H9 (cell line): ENCODE results near the gene GPR137. TPM values are rescaled to one million over a fixed set of nuclear protein-coding genes. Genes with fewer than 3 reads are reported as not detected.

Experiments
- DNase-seq: peaks from one replicate; pipeline ENCODE4 v3.0.0-alpha.2; 2017
- H2AFZ ChIP-seq: one replicate; pipeline ENCODE4 v1.6.1; 2013; ENCODE audit warnings: mild to moderate bottlenecking, low read length, control low read depth, moderate library complexity
- H2AK5ac ChIP-seq: 2 replicates; pipeline ENCODE4 v1.6.1; 2013; ENCODE audit warnings: low read length, control low read depth, mixed read lengths; ENCODE audit not compliant: insufficient read length
- H2BK120ac ChIP-seq: one replicate; pipeline ENCODE4 v1.6.1; 2013; ENCODE audit warnings: low read depth, mild to moderate bottlenecking, low read length, control low read depth, inconsistent platforms; ENCODE audit not compliant: poor library complexity, severe bottlenecking
- H2BK12ac ChIP-seq: 2 replicates; pipeline ENCODE4 v1.6.1; 2013; ENCODE audit warnings: low read length, control low read depth, mixed read lengths, low read depth; ENCODE audit not compliant: insufficient read length
- H2BK15ac ChIP-seq: 2 replicates; pipeline ENCODE4 v1.6.1; 2013; ENCODE audit warnings: low read depth, low read length, control low read depth
- H2BK20ac ChIP-seq: one replicate; pipeline ENCODE4 v1.6.1; 2013; ENCODE audit warnings: low read depth, mild to moderate bottlenecking, low read length, control low read depth, inconsistent platforms; ENCODE audit not compliant: poor library complexity, severe bottlenecking
- H2BK5ac ChIP-seq: 2 replicates; pipeline ENCODE4 v1.6.1; 2013; ENCODE audit warnings: low read length, control low read depth, mixed read lengths; ENCODE audit not compliant: insufficient read length
- H3K14ac ChIP-seq: 2 replicates; pipeline ENCODE4 v1.6.1; 2013; ENCODE audit warnings: low read length, control low read depth; ENCODE audit not compliant: insufficient read depth
- H3K18ac ChIP-seq: 2 replicates; pipeline ENCODE4 v1.6.1; 2013; ENCODE audit warnings: low read depth, mild to moderate bottlenecking, mixed read lengths, low read length, control low read depth; ENCODE audit not compliant: insufficient read length
- H3K23ac ChIP-seq: 2 replicates; pipeline ENCODE4 v1.6.1; 2013; ENCODE audit warnings: low read length, control low read depth, mixed read lengths, low read depth; ENCODE audit not compliant: insufficient read length
- H3K23me2 ChIP-seq: 2 replicates; pipeline ENCODE4 v1.6.1; 2013; ENCODE audit warnings: low read depth, mild to moderate bottlenecking, mixed read lengths, low read length, control low read depth; ENCODE audit not compliant: insufficient read length, poor library complexity, severe bottlenecking
- H3K27ac ChIP-seq: 2 replicates; pipeline ENCODE4 v1.5.1; 2013; ENCODE audit warnings: low read length, control low read depth, mixed read lengths, low read depth; ENCODE audit not compliant: insufficient read length
- H3K27me3 ChIP-seq: 2 replicates; pipeline ENCODE4 v1.6.1; 2013; ENCODE audit warnings: low read length, control low read depth, inconsistent platforms; ENCODE audit not compliant: insufficient read depth
- H3K4ac ChIP-seq: 2 replicates; pipeline ENCODE4 v1.6.1; 2013; ENCODE audit warnings: low read depth, mild to moderate bottlenecking, control low read depth, inconsistent platforms, low read length, moderate library complexity
- H3K4me1 ChIP-seq: 2 replicates; pipeline ENCODE4 v1.6.1; 2013; ENCODE audit warnings: low read length, control low read depth, inconsistent platforms; ENCODE audit not compliant: insufficient read depth
- H3K4me2 ChIP-seq: 2 replicates; pipeline ENCODE4 v1.6.1; 2013; ENCODE audit warnings: low read length, control low read depth, mixed read lengths; ENCODE audit not compliant: insufficient read length, insufficient read depth
- H3K56ac ChIP-seq: 2 replicates; pipeline ENCODE4 v1.6.1; 2013; ENCODE audit warnings: low read depth, mild to moderate bottlenecking, mixed read lengths, low read length, control low read depth; ENCODE audit not compliant: insufficient read length
- H3K79me1 ChIP-seq: 2 replicates; pipeline ENCODE4 v1.6.1; 2013; ENCODE audit warnings: low read depth, mild to moderate bottlenecking, moderate library complexity, low read length, control low read depth, inconsistent platforms; ENCODE audit not compliant: insufficient read depth, poor library complexity, severe bottlenecking
- H3K79me2 ChIP-seq: 2 replicates; pipeline ENCODE4 v1.6.1; 2013; ENCODE audit warnings: low read length, control low read depth, inconsistent platforms; ENCODE audit not compliant: insufficient read depth
- H3K9ac ChIP-seq: 2 replicates; pipeline ENCODE4 v1.6.1; 2013; ENCODE audit warnings: low read length, control low read depth, mixed read lengths; ENCODE audit not compliant: insufficient read length; ENCODE audit errors: extremely low read depth
- H3K9me3 ChIP-seq: one replicate; pipeline ENCODE4 v1.6.1; 2013; ENCODE audit warnings: low read depth, low read length, inconsistent platforms; ENCODE audit not compliant: control insufficient read depth
- H3T11ph ChIP-seq: one replicate; pipeline ENCODE4 v1.6.1; 2013; ENCODE audit warnings: mild to moderate bottlenecking, low read length, control low read depth, inconsistent platforms
- H4K20me1 ChIP-seq: one replicate; pipeline ENCODE4 v1.6.1; 2013; ENCODE audit not compliant: control insufficient read depth, insufficient read length, insufficient read depth
- H4K5ac ChIP-seq: 2 replicates; pipeline ENCODE4 v1.6.1; 2013; ENCODE audit warnings: low read depth, mild to moderate bottlenecking, mixed read lengths, low read length, control low read depth; ENCODE audit not compliant: insufficient read length
- H4K8ac ChIP-seq: replicated peaks from 2 replicates; pipeline ENCODE4 v1.6.1; 2013; ENCODE audit warnings: low read length, control low read depth, mixed read lengths, low read depth; ENCODE audit not compliant: insufficient read length
- H4K91ac ChIP-seq: 2 replicates; pipeline ENCODE4 v1.6.1; 2013; ENCODE audit warnings: low read depth, mild to moderate bottlenecking, moderate library complexity, mixed read lengths, low read length, control low read depth; ENCODE audit not compliant: insufficient read length
- H3K27ac Mint-ChIP-seq, 3 experiments: 2 replicates in 2 of 3; 3 replicates in 1 of 3; pipeline ENCODE4 v1.8.0; 2020 to 2021; ENCODE audit warnings: mixed read lengths in 3 of 3, mild to moderate bottlenecking in 1 of 3, moderate library complexity in 1 of 3
- H3K27me3 Mint-ChIP-seq: 2 replicates; pipeline ENCODE4 v1.8.0; 2021; ENCODE audit warnings: low read depth, mild to moderate bottlenecking, moderate library complexity, mixed read lengths
- H3K36me3 Mint-ChIP-seq, 3 experiments: 2 replicates in 2 of 3; 3 replicates in 1 of 3; pipeline ENCODE4 v1.8.0; 2020 to 2021; ENCODE audit warnings: low read depth in 3 of 3, mixed read lengths in 3 of 3; ENCODE audit not compliant: insufficient read depth in 1 of 3
- H3K4me1 Mint-ChIP-seq, 2 experiments: 2 replicates each; pipeline ENCODE4 v1.8.0; 2020; ENCODE audit warnings: mixed read lengths in 2 of 2
- H3K4me3 Mint-ChIP-seq, 2 experiments: 2 replicates in 1 of 2; 3 replicates in 1 of 2; pipeline ENCODE4 v1.8.0; 2020 to 2021; ENCODE audit warnings: mild to moderate bottlenecking in 2 of 2, mixed read lengths in 2 of 2, moderate library complexity in 1 of 2
- H3K9me3 Mint-ChIP-seq, 2 experiments: 2 replicates in 1 of 2; 3 replicates in 1 of 2; pipeline ENCODE4 v1.8.0; 2020; ENCODE audit warnings: mild to moderate bottlenecking in 2 of 2, mixed read lengths in 2 of 2, moderate library complexity in 1 of 2
- WGBS: extraction: QIAGEN DNeasy Blood & Tissue Kit; methylation state at CpG from one replicate; pipeline ENCODE4 v1.1.7; 2013; ENCODE audit warnings: missing lambda C conversion rate, low lambda C conversion rate, mixed read lengths; ENCODE audit not compliant: insufficient read length; ENCODE audit errors: extremely low coverage; 5-methylcytosine and 5-hydroxymethylcytosine counted together
- total RNA-seq: library from RNA; stranded (reverse); gene quantifications from 2 replicates; pipeline ENCODE4 v1.2.1, GENCODE V29; 2021
- TF ChIP-seq, protein P1 (sequence below): fragments of 200-600 bp; sonication (generic); conservative IDR thresholded peaks from 3 replicates; pipeline ENCODE4 v1.8.0; 2021; ENCODE audit warnings: antibody characterized with exemption, mild to moderate bottlenecking

Gene GPR137
- total RNA-seq, 1 experiment from 2014 or later: 39.6 TPM

DNA sequence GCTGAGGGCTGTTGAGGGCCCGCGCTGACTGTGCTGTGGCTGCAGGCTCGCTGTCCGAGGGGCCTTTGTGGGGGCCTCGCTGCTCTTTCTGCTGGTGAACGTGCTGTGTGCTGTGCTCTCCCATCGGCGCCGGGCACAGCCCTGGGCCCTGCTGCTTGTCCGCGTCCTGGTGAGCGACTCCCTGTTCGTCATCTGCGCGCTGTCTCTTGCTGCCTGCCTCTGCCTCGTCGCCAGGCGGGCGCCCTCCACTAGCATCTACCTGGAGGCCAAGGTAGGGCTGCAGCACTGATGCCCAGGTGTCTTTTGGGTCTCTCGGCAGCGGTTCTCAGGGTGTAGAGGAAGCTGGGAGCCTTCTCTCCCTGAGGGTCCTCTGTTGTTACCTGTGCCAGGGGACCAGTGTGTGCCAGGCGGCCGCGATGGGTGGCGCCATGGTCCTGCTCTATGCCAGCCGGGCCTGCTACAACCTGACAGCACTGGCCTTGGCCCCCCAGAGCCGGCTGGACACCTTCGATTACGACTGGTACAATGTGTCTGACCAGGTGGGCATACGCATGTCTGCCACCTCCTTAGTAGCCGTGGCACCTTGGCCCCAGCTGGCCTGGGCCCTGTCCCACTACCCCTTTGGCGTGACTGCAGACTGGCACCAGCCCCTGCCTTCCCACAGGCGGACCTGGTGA is 2.2 kb downstream of the GPR137 start:
- no peak overlapping the region for H2BK20ac ChIP-seq
- H3K27ac ChIP-seq: no peak overlapping the region
- H3K36me3 Mint-ChIP-seq: peaks cover 2 to 3% (median 2%) of the 10 kb centered on the region in 3 experiments; a peak in 5 of 7 replicates
- H3K27me3 ChIP-seq: peaks cover 27% of the 10 kb centered on the region; the same call in 1 of the 2 replicates
- peaks cover 40% of the 10 kb centered on the region for H3K27me3 Mint-ChIP-seq
- H2BK120ac ChIP-seq: no peak overlapping the region
- no peak overlapping the region for H3K23ac ChIP-seq
- H3K4me3 Mint-ChIP-seq: no peak overlapping the region; a peak in 1 of 5 replicates
- no peak overlapping the region for H3T11ph ChIP-seq
- H3K79me2 ChIP-seq: no peaks in the 10 kb centered on the region
- H4K91ac ChIP-seq: no peak overlapping the region
- no peak overlapping the region for H4K5ac ChIP-seq
- no peak overlapping the region for H2BK5ac ChIP-seq
- H3K9ac ChIP-seq: no peak overlapping the region
- DNase-seq: no peak
- no peak overlapping the region; the same call in 1 of the 2 replicates for H3K14ac ChIP-seq
- H3K4me2 ChIP-seq: no peak overlapping the region
- no peak overlapping the region for H2AK5ac ChIP-seq
- peaks cover 12 to 18% of the 10 kb centered on the region in 2 experiments for H3K4me1 Mint-ChIP-seq
- H3K9me3 ChIP-seq: no peaks in the 10 kb centered on the region
- no peak overlapping the region for H3K56ac ChIP-seq
- H3K18ac ChIP-seq: no peak overlapping the region
- no peak overlapping the region for H4K8ac ChIP-seq
- no peaks in the 10 kb centered on the region; a peak in 2 of 5 replicates for H3K9me3 Mint-ChIP-seq
- no peak overlapping the region for H3K27ac Mint-ChIP-seq
- H3K79me1 ChIP-seq: no peaks in the 10 kb centered on the region
- WGBS: no CpG with 5 or more reads among the region's 33 CpGs
- TF ChIP-seq, protein P1, sequence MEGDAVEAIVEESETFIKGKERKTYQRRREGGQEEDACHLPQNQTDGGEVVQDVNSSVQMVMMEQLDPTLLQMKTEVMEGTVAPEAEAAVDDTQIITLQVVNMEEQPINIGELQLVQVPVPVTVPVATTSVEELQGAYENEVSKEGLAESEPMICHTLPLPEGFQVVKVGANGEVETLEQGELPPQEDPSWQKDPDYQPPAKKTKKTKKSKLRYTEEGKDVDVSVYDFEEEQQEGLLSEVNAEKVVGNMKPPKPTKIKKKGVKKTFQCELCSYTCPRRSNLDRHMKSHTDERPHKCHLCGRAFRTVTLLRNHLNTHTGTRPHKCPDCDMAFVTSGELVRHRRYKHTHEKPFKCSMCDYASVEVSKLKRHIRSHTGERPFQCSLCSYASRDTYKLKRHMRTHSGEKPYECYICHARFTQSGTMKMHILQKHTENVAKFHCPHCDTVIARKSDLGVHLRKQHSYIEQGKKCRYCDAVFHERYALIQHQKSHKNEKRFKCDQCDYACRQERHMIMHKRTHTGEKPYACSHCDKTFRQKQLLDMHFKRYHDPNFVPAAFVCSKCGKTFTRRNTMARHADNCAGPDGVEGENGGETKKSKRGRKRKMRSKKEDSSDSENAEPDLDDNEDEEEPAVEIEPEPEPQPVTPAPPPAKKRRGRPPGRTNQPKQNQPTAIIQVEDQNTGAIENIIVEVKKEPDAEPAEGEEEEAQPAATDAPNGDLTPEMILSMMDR: no peak
- no peaks in the 10 kb centered on the region for H3K4me1 ChIP-seq
- no peaks in the 10 kb centered on the region for H4K20me1 ChIP-seq
- no peak overlapping the region for H2BK15ac ChIP-seq
- H2BK12ac ChIP-seq: no peak overlapping the region
- H3K4ac ChIP-seq: no peak overlapping the region
- H3K23me2 ChIP-seq: peaks cover 18% of the 10 kb centered on the region
- no peak overlapping the region for H2AFZ ChIP-seq
